ENCODE data around the gene SMARCA2.

SMARCA2 gene

GRCh38 chr9:2014696-2015580, at the start of gene SMARCA2:
Gene SMARCA2, plus strand, starts transcription at chr9:2015347. Its CDS starts 13,676 bp downstream, at chr9:2029023.
- peak; percentile 94 for DNase-seq

GRCh38 chr9:1966725-1967366, 48.3 kb upstream of the SMARCA2 start:
- DNase-seq = no peak

GRCh38 chr9:1969160-1969559, 46.0 kb upstream of the SMARCA2 start:
- DNase-seq = no peak

- no peak for DNase-seq
Observed at GRCh38 chr9:1969898-1970297, 45.2 kb upstream of the SMARCA2 start.

GRCh38 chr9:1972672-1973071, 42.5 kb upstream of the SMARCA2 start:
- no peak for DNase-seq

- no peak for DNase-seq
Observed at GRCh38 chr9:1977026-1977425, 38.1 kb upstream of the SMARCA2 start.

- DNase-seq = no peak
Observed at GRCh38 chr9:1978941-1979340, 36.2 kb upstream of the SMARCA2 start.

- no peak for DNase-seq
Observed at GRCh38 chr9:1979741-1980367, 35.3 kb upstream of the SMARCA2 start.

GRCh38 chr9:1980387-1980786, 34.8 kb upstream of the SMARCA2 start:
- no peak for DNase-seq

GRCh38 chr9:1982074-1982473, 33.1 kb upstream of the SMARCA2 start:
- DNase-seq = no peak

GRCh38 chr9:1986341-1986740, 28.8 kb upstream of the SMARCA2 start:
- no peak for DNase-seq

- DNase-seq = no peak
Observed at GRCh38 chr9:1989500-1989899, 25.6 kb upstream of the SMARCA2 start.

- no peak for DNase-seq
Observed at GRCh38 chr9:1994180-1994579, 21.0 kb upstream of the SMARCA2 start.

- no peak for DNase-seq
Observed at GRCh38 chr9:1995084-1995483, 20.1 kb upstream of the SMARCA2 start.

- no peak for DNase-seq
Observed at GRCh38 chr9:1996156-1996555, 19.0 kb upstream of the SMARCA2 start.

GRCh38 chr9:1997646-1998045, 17.5 kb upstream of the SMARCA2 start:
- DNase-seq = no peak

- DNase-seq = no peak
Observed at GRCh38 chr9:1998111-1998510, 17.0 kb upstream of the SMARCA2 start.

- DNase-seq = no peak
Observed at GRCh38 chr9:2000314-2000713, 14.8 kb upstream of the SMARCA2 start.

GRCh38 chr9:2008372-2008771, 6.8 kb upstream of the SMARCA2 start:
- no peak for DNase-seq

GRCh38 chr9:2012347-2012746, 2.8 kb upstream of the SMARCA2 start:
- DNase-seq = no peak

GRCh38 chr9:2013743-2014475, 1.2 kb upstream of the SMARCA2 start:
- DNase-seq = no peak

GRCh38 chr9:2015581-2016407, 647 bp downstream of the SMARCA2 start:
- DNase-seq = peak; percentile 13

Measured in NCI-H1048 (cell line).